Omental fat pad (tissue), 4 donors: ENCODE data around the gene SPEN. TPM values are rescaled to one million over a fixed set of nuclear protein-coding genes. Genes with fewer than 3 reads are reported as not detected.

Source experiments
- ATAC-seq: fragments of 150-250 bp; one replicate; pipeline ENCODE4 v1.9.1; 2016; ENCODE audit warnings: mild to moderate bottlenecking, moderate library complexity; ENCODE audit not compliant: low FRiP score
- DNase-seq: peaks from one replicate; pipeline ENCODE4 v3.0.0-alpha.2; 2019; ENCODE audit warnings: low spot score
- small RNA-seq: library from RNA; depleted of rRNA; stranded (forward); fragments of <200 nt; gene quantifications from one replicate; pipeline ENCODE3, GENCODE V24; 2016
- total RNA-seq, 4 donors: library from RNA; depleted of rRNA; stranded (reverse); fragments of >200 nt; gene quantifications; one replicate each; pipeline ENCODE4 v1.1.0, GENCODE V29; 2016
- TF ChIP-seq, protein P1 (sequence below), 3 donors: fragments of 450-650 bp; IDR thresholded peaks; one replicate each; pipeline ENCODE4 v1.5.1; 2016 to 2017; ENCODE audit warnings: antibody characterized with exemption in 3 of 3, mild to moderate bottlenecking in 3 of 3, moderate library complexity in 2 of 3

SPEN gene
- total RNA-seq, 4 donors from 2014 or later, result 33.4 to 64.0 (median 51.5) TPM

DNA sequence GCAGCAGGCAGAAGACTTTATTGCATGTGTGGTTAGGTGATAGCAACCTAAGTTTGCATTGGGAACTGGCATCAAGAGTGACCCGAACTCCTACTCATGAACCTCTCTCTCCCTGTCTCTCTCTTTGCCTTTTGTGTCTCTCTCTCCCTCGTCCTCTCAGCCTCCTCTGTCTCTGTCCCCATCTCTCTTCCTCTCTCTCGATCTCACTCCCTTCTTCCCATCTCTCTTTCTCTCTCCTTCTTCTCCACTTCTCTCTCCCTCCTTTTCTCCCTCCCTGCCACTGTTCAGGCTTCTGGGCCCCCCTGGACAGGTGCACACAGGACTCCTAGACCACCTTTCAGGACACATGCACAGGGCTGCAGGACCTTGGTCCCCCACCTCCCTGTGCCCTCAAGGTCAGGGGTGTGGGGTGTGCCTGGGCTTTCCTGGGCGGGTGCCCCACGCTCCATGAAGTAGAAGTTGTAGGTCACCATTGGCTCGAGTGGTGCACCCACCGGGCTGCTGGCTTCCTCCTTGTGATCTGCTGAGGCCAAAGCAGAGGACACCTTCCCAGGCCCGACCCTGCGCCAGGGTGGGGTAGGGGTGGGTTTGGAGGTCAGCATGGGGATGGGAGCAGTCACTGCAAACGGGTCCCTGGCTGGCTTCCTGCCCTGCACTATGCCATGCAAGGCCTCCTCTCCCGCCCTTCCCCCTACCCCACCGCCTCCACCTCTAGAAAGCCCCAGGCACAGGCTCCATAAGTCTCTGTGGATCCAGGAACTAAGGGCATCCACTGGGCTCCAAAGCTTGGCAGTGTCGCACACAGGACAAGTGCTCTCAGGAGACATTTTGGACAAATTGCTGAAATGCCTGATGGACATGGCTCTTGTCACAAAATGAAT is 141.6 kb downstream of the SPEN start:
- TF ChIP-seq, protein P1, sequence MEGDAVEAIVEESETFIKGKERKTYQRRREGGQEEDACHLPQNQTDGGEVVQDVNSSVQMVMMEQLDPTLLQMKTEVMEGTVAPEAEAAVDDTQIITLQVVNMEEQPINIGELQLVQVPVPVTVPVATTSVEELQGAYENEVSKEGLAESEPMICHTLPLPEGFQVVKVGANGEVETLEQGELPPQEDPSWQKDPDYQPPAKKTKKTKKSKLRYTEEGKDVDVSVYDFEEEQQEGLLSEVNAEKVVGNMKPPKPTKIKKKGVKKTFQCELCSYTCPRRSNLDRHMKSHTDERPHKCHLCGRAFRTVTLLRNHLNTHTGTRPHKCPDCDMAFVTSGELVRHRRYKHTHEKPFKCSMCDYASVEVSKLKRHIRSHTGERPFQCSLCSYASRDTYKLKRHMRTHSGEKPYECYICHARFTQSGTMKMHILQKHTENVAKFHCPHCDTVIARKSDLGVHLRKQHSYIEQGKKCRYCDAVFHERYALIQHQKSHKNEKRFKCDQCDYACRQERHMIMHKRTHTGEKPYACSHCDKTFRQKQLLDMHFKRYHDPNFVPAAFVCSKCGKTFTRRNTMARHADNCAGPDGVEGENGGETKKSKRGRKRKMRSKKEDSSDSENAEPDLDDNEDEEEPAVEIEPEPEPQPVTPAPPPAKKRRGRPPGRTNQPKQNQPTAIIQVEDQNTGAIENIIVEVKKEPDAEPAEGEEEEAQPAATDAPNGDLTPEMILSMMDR (IDR thresholded peaks at IDR 0.05), result no peak
- ATAC-seq (no peak), DNase-seq (no peak)

- ATAC-seq (no peak), DNase-seq (no peak)
- TF ChIP-seq, protein P1 (IDR thresholded peaks at IDR 0.05), result no peak
Observed at GRCh38 chr1:15989776-15990175, 142.3 kb downstream of the SPEN start.

Small RNA genes within 50 kb of the gene (small RNA-seq; reads per million reads assigned to genes)
- gene AL034555.1 (not detected), gene AL355994.1 (not detected), gene AL355994.5 (not detected)

Other genes starting within 250 kb of the SPEN start
- 10 to 100 TPM; 49.3 to 63.2 (median 54.5) TPM for gene DDI2, start 230.2 kb upstream of the SPEN start, total RNA-seq
- 10 to 100 TPM; 34.4 to 81.1 (median 50.0) TPM for gene PLEKHM2, start 163.4 kb upstream of the SPEN start, total RNA-seq
- 10 to 100 TPM in 1 of 4 donors, 1 to 10 TPM in 2, under 1 TPM in 1; 0.82 to 13.1 (median 2.0) TPM for gene SLC25A34, start 111.4 kb upstream of the SPEN start, total RNA-seq
- not detected for gene TMEM82, start 105.2 kb upstream of the SPEN start, total RNA-seq
- 10 to 100 TPM; 10.4 to 34.0 (median 17.4) TPM for gene FBLIM1, start 88.9 kb upstream of the SPEN start, total RNA-seq
- gene UQCRHL, start 40.1 kb upstream of the SPEN start, total RNA-seq, result 1 to 10 TPM in 2 of 4 donors, under 1 TPM in 2; 0.63 to 1.9 (median 0.95) TPM
- 10 to 100 TPM; 20.7 to 53.6 (median 27.8) TPM for gene ZBTB17, start 128.4 kb downstream of the SPEN start, total RNA-seq
- gene SRARP, start 156.5 kb downstream of the SPEN start, total RNA-seq, result not detected
- 100 to 1,000 TPM in 3 of 4 donors, 10 to 100 TPM in 1; 65.7 to 157 (median 128) TPM for gene HSPB7, start 170.3 kb downstream of the SPEN start, total RNA-seq
- 1 to 10 TPM in 2 of 4 donors, under 1 TPM in 2; 0.37 to 2.4 (median 1.0) TPM for gene CLCNKA, start 174.3 kb downstream of the SPEN start, total RNA-seq
- 1 to 10 TPM in 2 of 4 donors, under 1 TPM in 1, not detected in 1; 0.38 to 2.2 (median 1.6) TPM for gene CLCNKB, start 196.1 kb downstream of the SPEN start, total RNA-seq
- gene FAM131C, start 225.9 kb downstream of the SPEN start, total RNA-seq, result not detected